Measurements from ENCODE around the gene MEI4.
"Not testable (repeated sequence)": the region's sequence is repeated elsewhere in the genome, so short reads cannot be mapped to it uniquely, and the experiment has no call there.

MEI4 gene

DNA sequence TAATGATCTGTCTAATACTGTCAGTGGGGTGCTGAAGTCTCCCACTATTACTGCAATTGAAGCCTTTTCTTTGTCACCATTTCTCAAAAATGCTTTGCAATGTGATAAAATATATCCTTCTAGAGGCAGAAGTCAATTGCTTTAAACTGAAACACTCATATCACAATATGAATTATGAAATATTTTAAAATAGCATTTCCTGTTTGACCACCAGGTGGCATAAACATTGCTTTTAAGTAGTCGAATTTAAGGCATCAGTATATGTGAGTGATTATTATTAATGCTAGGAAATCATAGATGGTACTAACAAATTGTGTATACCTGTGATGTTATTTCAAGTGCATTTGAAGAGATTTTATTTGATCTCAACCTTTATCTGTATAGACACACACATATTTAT is 87.5 kb downstream of the MEI4 start:
- Histone ChIP-seq H3K36me3 (ENCODE audit: control insufficient read depth in 5 of 5, insufficient read depth in 5 of 5, low read length in 5 of 5) (no peaks in the 10 kb centered on the region), H3K9me3 (ENCODE audit: control insufficient read depth in 5 of 5, low read length in 5 of 5) (no peaks in the 10 kb centered on the region), H3K27me3 (ENCODE audit: control insufficient read depth in 5 of 5, insufficient read depth in 4 of 5, low read length in 5 of 5) (no peaks in the 10 kb centered on the region), H3K4me3 (ENCODE audit: low read depth in 1 of 5, low read length in 5 of 5) (no peak overlapping the region), H3K9ac (ENCODE audit: low read length in 5 of 5) (no peak overlapping the region), H3K4me1 (ENCODE audit: control insufficient read depth in 5 of 5, insufficient read depth in 5 of 5, low read length in 5 of 5) (no peaks in the 10 kb centered on the region), H3K27ac (ENCODE audit: low read depth, low read length) (no peak overlapping the region)

DNA sequence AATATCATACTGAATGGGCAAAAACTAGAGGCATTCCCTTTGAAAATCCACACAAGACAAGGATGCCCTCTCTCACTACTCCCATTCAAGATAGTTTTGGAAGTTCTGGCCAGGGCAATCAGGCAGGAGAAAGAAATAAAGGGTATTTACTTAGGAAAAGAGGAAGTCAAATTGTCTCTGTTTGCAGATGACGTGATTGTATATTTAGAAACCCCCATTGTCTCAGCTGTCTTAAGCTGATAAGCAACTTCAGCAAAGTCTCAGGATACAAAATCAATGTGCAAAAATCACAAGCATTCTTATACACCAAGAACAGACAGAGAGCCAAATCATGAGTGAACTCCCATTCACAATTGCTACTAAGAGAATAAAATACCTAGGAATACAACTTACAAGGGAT is 99.3 kb downstream of the MEI4 start:
- not testable (repeated sequence) for H3K27ac ChIP-seq (ENCODE audit: low read depth, low read length); H3K9ac ChIP-seq (ENCODE audit: low read length in 5 of 5); H3K4me1 ChIP-seq (ENCODE audit: control insufficient read depth in 5 of 5, insufficient read depth in 5 of 5, low read length in 5 of 5); H3K36me3 ChIP-seq (ENCODE audit: control insufficient read depth in 5 of 5, insufficient read depth in 5 of 5, low read length in 5 of 5); H3K4me3 ChIP-seq (ENCODE audit: low read depth in 1 of 5, low read length in 5 of 5); H3K27me3 ChIP-seq (ENCODE audit: control insufficient read depth in 5 of 5, insufficient read depth in 4 of 5, low read length in 5 of 5)
- peaks cover 0 to 11% (median 4%) of the 10 kb centered on the region in 5 donors for H3K9me3 ChIP-seq (ENCODE audit: control insufficient read depth in 5 of 5, low read length in 5 of 5)

DNA sequence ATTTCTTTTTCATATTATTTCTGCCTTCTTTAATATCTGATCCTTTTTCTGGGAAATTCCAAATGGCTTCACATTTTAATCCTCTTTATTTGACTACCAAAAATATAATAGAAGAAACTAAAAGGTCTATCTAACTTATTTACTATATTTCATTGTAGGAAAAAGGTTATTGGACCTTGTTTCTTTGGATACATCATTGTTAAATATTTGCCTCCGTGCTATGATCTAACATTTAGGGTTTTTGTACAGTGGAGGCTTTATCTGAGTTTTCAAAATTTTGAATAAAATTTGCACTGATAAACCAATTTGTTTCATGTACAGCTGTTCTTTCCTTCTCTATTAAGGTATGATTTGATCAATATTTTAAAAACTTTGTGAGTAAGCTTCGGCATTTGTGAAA is 109.5 kb downstream of the MEI4 start:
- H3K27me3 ChIP-seq (ENCODE audit: control insufficient read depth in 5 of 5, insufficient read depth in 4 of 5, low read length in 5 of 5), result no peaks in the 10 kb centered on the region
- H3K9me3 ChIP-seq (ENCODE audit: control insufficient read depth in 5 of 5, low read length in 5 of 5), result no peaks in the 10 kb centered on the region
- no peaks in the 10 kb centered on the region for H3K4me1 ChIP-seq (ENCODE audit: control insufficient read depth in 5 of 5, insufficient read depth in 5 of 5, low read length in 5 of 5)
- no peak overlapping the region for H3K9ac ChIP-seq (ENCODE audit: low read length in 5 of 5)
- no peaks in the 10 kb centered on the region for H3K36me3 ChIP-seq (ENCODE audit: control insufficient read depth in 5 of 5, insufficient read depth in 5 of 5, low read length in 5 of 5)
- no peak overlapping the region for H3K27ac ChIP-seq (ENCODE audit: low read depth, low read length)
- H3K4me3 ChIP-seq (ENCODE audit: low read depth in 1 of 5, low read length in 5 of 5), result no peak overlapping the region

DNA sequence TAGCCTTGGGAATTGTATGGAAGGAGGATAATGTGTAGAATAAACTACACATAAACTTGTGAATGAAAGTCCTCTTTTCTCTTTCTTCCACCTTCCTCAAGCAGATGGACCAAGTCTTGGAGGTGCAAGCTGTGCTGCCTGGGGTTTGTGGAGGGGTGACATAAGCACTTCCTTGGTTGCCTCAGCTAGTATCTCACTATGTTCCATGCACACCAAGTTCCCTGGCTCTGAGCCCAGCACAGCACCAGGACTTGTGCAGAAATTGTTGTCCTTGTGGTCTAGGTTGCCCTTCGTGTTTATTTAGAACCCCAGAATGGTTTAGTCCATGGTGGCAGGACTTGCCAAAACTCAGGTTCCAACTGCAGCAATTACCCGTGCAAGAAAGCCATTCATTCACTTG is 110.3 kb downstream of the MEI4 start:
- Histone ChIP-seq H3K27me3 (ENCODE audit: control insufficient read depth in 5 of 5, insufficient read depth in 4 of 5, low read length in 5 of 5) (no peaks in the 10 kb centered on the region), H3K27ac (ENCODE audit: low read depth, low read length) (no peak overlapping the region), H3K9ac (ENCODE audit: low read length in 5 of 5) (no peak overlapping the region), H3K4me1 (ENCODE audit: control insufficient read depth in 5 of 5, insufficient read depth in 5 of 5, low read length in 5 of 5) (no peaks in the 10 kb centered on the region), H3K36me3 (ENCODE audit: control insufficient read depth in 5 of 5, insufficient read depth in 5 of 5, low read length in 5 of 5) (no peaks in the 10 kb centered on the region), H3K4me3 (ENCODE audit: low read depth in 1 of 5, low read length in 5 of 5) (no peak overlapping the region), H3K9me3 (ENCODE audit: control insufficient read depth in 5 of 5, low read length in 5 of 5) (no peaks in the 10 kb centered on the region)

DNA sequence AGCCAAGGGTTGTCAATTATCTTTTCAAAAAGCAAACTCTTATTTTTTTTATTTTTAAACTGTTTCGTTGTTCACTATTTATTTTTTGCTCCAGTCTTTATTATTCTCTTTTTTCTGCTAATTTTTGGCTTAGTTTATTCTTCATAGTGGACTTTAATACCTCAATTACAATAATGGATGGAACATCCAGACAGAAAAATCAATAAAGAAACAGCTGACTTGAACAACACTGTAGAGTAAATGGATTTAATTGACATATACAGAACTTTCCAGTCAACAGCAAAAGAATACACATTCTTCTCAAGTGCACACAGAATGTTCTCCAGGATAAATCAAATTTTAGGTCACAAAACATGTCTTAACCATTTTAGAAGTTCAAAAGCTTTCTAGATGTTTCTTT is 111.5 kb downstream of the MEI4 start:
- H3K4me3 ChIP-seq (ENCODE audit: low read depth in 1 of 5, low read length in 5 of 5), result no peak overlapping the region
- H3K36me3 ChIP-seq (ENCODE audit: control insufficient read depth in 5 of 5, insufficient read depth in 5 of 5, low read length in 5 of 5), result no peaks in the 10 kb centered on the region
- H3K4me1 ChIP-seq (ENCODE audit: control insufficient read depth in 5 of 5, insufficient read depth in 5 of 5, low read length in 5 of 5), result no peaks in the 10 kb centered on the region
- H3K27me3 ChIP-seq (ENCODE audit: control insufficient read depth in 5 of 5, insufficient read depth in 4 of 5, low read length in 5 of 5), result no peaks in the 10 kb centered on the region
- no peak overlapping the region for H3K27ac ChIP-seq (ENCODE audit: low read depth, low read length)
- no peak overlapping the region for H3K9ac ChIP-seq (ENCODE audit: low read length in 5 of 5)
- no peaks in the 10 kb centered on the region for H3K9me3 ChIP-seq (ENCODE audit: control insufficient read depth in 5 of 5, low read length in 5 of 5)

DNA sequence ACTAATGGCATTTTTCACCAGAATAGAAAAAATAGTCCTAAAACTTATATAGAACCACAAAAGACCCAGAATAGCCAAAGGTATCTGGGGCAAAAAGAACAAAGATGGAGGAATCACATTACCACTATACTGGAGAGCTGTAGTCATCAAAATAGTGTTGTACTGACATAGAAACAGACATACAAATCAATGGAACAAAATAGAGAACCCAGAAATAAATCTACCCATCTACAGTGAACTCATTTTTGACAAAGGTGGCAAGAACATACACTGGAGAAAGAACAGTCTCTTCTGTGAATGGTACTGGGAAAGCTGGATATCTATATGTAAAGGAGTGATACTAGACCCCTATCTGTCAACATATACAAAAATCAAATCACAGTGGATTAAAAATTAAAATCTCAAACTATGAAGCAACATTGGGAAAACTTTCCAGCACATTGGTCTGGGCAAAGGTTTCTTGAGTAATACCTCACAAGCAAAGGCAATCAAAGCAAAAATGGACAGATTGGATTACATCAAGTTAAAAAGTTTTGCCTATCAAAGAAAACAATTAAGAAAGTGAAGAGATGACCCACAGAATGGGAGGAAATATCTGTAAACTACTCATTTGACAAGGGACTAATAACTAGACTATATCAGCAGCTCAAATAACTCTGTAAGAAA is 120.5 kb downstream of the MEI4 start:
- H3K27ac ChIP-seq (ENCODE audit: low read depth, low read length), result no peak overlapping the region
- H3K4me1 ChIP-seq (ENCODE audit: control insufficient read depth in 5 of 5, insufficient read depth in 5 of 5, low read length in 5 of 5), result no peaks in the 10 kb centered on the region
- H3K9me3 ChIP-seq (ENCODE audit: control insufficient read depth in 5 of 5, low read length in 5 of 5), result no peaks in the 10 kb centered on the region

DNA sequence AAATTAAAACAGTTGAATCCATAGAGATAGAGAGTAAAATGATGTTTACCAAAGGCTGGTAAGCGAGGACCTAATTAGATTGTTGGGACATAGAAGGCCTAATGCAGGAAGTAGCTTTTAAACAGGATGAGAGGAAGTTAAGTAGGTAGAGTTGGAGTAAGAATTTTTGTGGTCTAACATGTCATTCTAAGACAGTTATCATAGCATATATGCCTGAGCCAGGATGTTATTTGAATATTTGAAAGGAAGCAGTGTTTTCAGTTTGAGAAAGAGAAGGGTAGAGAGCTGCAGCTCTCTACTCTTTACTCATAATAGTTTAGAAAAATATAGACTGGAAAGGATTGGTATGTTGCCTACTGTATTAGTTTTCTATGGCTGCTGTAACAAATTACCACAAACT is 121.6 kb downstream of the MEI4 start:
- no peak overlapping the region for H3K27ac ChIP-seq (ENCODE audit: low read depth, low read length)
- H3K36me3 ChIP-seq (ENCODE audit: control insufficient read depth in 5 of 5, insufficient read depth in 5 of 5, low read length in 5 of 5), result no peaks in the 10 kb centered on the region
- H3K9ac ChIP-seq (ENCODE audit: low read length in 5 of 5), result no peak overlapping the region
- no peaks in the 10 kb centered on the region for H3K9me3 ChIP-seq (ENCODE audit: control insufficient read depth in 5 of 5, low read length in 5 of 5)
- H3K27me3 ChIP-seq (ENCODE audit: control insufficient read depth in 5 of 5, insufficient read depth in 4 of 5, low read length in 5 of 5), result no peaks in the 10 kb centered on the region
- H3K4me3 ChIP-seq (ENCODE audit: low read depth in 1 of 5, low read length in 5 of 5), result no peak overlapping the region
- no peaks in the 10 kb centered on the region for H3K4me1 ChIP-seq (ENCODE audit: control insufficient read depth in 5 of 5, insufficient read depth in 5 of 5, low read length in 5 of 5)

More for the DNA sequence above, 120.5 kb downstream of the MEI4 start:
- no peak overlapping the region for H3K9ac ChIP-seq (ENCODE audit: low read length in 5 of 5)
- H3K36me3 ChIP-seq (ENCODE audit: control insufficient read depth in 5 of 5, insufficient read depth in 5 of 5, low read length in 5 of 5), result no peaks in the 10 kb centered on the region
- H3K27me3 ChIP-seq (ENCODE audit: control insufficient read depth in 5 of 5, insufficient read depth in 4 of 5, low read length in 5 of 5), result no peaks in the 10 kb centered on the region
- no peak overlapping the region for H3K4me3 ChIP-seq (ENCODE audit: low read depth in 1 of 5, low read length in 5 of 5)

DNA sequence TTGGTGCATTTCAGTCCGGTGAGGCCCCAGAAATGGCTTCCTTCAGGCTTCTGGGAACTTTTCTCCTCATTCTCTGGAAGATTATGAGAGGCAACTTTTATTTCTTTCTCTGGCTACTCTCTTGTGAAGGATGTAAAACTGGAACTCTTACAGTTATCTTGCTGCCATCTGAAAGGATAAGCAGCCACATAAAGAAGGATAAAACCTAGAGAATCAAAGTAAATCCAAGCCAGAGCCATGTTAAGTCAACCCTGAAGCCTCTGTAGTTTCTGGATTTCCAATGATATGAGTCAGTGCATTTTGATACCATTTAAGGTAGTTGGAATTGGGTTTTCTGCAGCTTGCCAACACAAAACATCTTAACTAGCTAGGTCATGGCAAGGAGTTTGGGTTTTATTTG is 123.6 kb downstream of the MEI4 start:
- no peaks in the 10 kb centered on the region for H3K27me3 ChIP-seq (ENCODE audit: control insufficient read depth in 5 of 5, insufficient read depth in 4 of 5, low read length in 5 of 5)
- no peaks in the 10 kb centered on the region for H3K36me3 ChIP-seq (ENCODE audit: control insufficient read depth in 5 of 5, insufficient read depth in 5 of 5, low read length in 5 of 5)
- H3K27ac ChIP-seq (ENCODE audit: low read depth, low read length), result no peak overlapping the region
- no peak overlapping the region for H3K4me3 ChIP-seq (ENCODE audit: low read depth in 1 of 5, low read length in 5 of 5)
- no peaks in the 10 kb centered on the region for H3K9me3 ChIP-seq (ENCODE audit: control insufficient read depth in 5 of 5, low read length in 5 of 5)
- no peaks in the 10 kb centered on the region for H3K4me1 ChIP-seq (ENCODE audit: control insufficient read depth in 5 of 5, insufficient read depth in 5 of 5, low read length in 5 of 5)
- H3K9ac ChIP-seq (ENCODE audit: low read length in 5 of 5), result no peak overlapping the region

DNA sequence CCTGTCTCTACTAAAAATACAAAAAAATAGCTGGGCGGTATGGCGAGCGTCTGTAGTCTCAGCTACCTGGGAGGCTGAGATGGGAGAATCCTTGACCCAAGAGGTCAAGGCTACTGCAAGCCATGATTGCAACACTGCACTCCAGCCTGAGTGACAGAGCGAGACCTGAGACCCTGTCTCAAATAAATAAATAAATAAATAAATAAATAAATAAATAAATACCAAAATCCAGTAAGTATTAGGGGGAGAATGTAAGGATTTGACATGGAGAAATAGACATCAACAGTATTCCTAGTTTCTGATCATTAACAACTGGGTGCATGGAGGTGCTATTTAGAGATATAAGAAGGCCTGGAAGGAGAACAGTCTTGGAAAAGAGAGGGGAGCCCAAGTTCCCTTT is 125.7 kb downstream of the MEI4 start:
- Histone ChIP-seq H3K9ac (ENCODE audit: low read length in 5 of 5) (no peak overlapping the region), H3K27ac (ENCODE audit: low read depth, low read length) (no peak overlapping the region), H3K27me3 (ENCODE audit: control insufficient read depth in 5 of 5, insufficient read depth in 4 of 5, low read length in 5 of 5) (no peaks in the 10 kb centered on the region), H3K4me1 (ENCODE audit: control insufficient read depth in 5 of 5, insufficient read depth in 5 of 5, low read length in 5 of 5) (no peaks in the 10 kb centered on the region), H3K36me3 (ENCODE audit: control insufficient read depth in 5 of 5, insufficient read depth in 5 of 5, low read length in 5 of 5) (no peaks in the 10 kb centered on the region), H3K4me3 (ENCODE audit: low read depth in 1 of 5, low read length in 5 of 5) (no peak overlapping the region), H3K9me3 (ENCODE audit: control insufficient read depth in 5 of 5, low read length in 5 of 5) (no peaks in the 10 kb centered on the region)

DNA sequence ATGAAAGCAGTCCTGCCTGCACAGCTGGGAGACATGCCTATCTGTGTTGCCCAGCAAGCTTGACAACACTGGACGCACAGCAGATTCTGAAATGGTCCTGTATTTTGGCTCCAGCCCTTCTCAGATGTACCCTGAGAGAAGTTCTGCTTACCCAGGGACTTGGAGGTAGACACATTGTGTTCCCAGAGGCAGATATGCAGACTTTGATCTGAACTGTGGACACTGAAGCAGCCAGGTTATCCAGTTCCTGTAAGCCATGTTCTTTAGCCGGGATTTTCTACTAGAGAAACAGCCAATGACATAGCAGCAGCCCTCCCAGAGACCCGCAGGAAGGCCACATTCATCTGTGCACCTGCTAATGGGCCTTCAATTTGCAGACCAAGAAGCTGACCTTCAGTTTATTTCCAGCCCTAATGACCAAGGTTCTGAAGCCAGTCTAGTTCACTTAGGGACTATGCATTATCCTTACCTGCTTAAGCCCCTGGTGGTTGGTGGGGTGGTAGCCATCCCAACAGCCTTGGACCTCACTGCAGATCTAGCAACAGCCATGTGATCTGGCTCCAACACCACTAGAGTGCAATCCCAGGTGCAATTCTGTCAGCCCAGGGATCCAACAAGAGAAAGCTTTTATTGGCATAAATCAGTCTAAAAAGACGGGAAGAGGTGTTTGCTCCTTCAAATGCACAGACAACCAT is 134.2 kb downstream of the MEI4 start:
- Histone ChIP-seq H3K27me3 (ENCODE audit: control insufficient read depth in 5 of 5, insufficient read depth in 4 of 5, low read length in 5 of 5) (no peaks in the 10 kb centered on the region), H3K9ac (ENCODE audit: low read length in 5 of 5) (no peak overlapping the region), H3K27ac (ENCODE audit: low read depth, low read length) (no peak overlapping the region), H3K4me1 (ENCODE audit: control insufficient read depth in 5 of 5, insufficient read depth in 5 of 5, low read length in 5 of 5) (no peaks in the 10 kb centered on the region), H3K36me3 (ENCODE audit: control insufficient read depth in 5 of 5, insufficient read depth in 5 of 5, low read length in 5 of 5) (no peaks in the 10 kb centered on the region), H3K4me3 (ENCODE audit: low read depth in 1 of 5, low read length in 5 of 5) (no peak overlapping the region), H3K9me3 (ENCODE audit: control insufficient read depth in 5 of 5, low read length in 5 of 5) (peaks cover 0 to 7% (median 0%) of the 10 kb centered on the region in 5 donors)

Measured in subcutaneous abdominal adipose tissue (tissue), 5 donors.